Neural crest cell (in vitro differentiated cells): ENCODE results near the gene SLC1A2. TPM values are rescaled to one million over a fixed set of nuclear protein-coding genes. Genes with fewer than 3 reads are reported as not detected.

Experiments used
- DNase-seq: peaks from one replicate; pipeline ENCODE4 v3.0.0; 2021; ENCODE audit warnings: low read depth, mixed read lengths, low spot score
- H3K27ac Mint-ChIP-seq: one replicate; pipeline ENCODE4 v1.8.0; 2021; ENCODE audit warnings: mild to moderate bottlenecking, mixed read lengths; ENCODE audit not compliant: unreplicated experiment
- H3K27me3 Mint-ChIP-seq: 2 replicates; pipeline ENCODE4 v1.8.0; 2021; ENCODE audit warnings: low read depth, mild to moderate bottlenecking, mixed read lengths
- H3K36me3 Mint-ChIP-seq: 2 replicates; pipeline ENCODE4 v1.8.0; 2021; ENCODE audit warnings: low read depth, mild to moderate bottlenecking, mixed read lengths
- H3K4me1 Mint-ChIP-seq: 2 replicates; pipeline ENCODE4 v1.8.0; 2021; ENCODE audit warnings: mixed read lengths
- H3K4me3 Mint-ChIP-seq: one replicate; pipeline ENCODE4 v1.8.0; 2021; ENCODE audit warnings: mild to moderate bottlenecking, mixed read lengths
- H3K9me3 Mint-ChIP-seq: 2 replicates; pipeline ENCODE4 v1.8.0; 2021; ENCODE audit warnings: mixed read lengths
- total RNA-seq: library from RNA; stranded (reverse); gene quantifications from 2 replicates; pipeline ENCODE4 v1.2.1, GENCODE V29; 2021
- TF ChIP-seq, protein P1 (sequence below): fragments of 200-600 bp; sonication (generic); conservative IDR thresholded peaks from 2 replicates; pipeline ENCODE4 v1.5.0; 2021; ENCODE audit warnings: antibody characterized with exemption, mild to moderate bottlenecking

Gene SLC1A2
- total RNA-seq, 1 donor from 2014 or later = 2.7 TPM

DNA sequence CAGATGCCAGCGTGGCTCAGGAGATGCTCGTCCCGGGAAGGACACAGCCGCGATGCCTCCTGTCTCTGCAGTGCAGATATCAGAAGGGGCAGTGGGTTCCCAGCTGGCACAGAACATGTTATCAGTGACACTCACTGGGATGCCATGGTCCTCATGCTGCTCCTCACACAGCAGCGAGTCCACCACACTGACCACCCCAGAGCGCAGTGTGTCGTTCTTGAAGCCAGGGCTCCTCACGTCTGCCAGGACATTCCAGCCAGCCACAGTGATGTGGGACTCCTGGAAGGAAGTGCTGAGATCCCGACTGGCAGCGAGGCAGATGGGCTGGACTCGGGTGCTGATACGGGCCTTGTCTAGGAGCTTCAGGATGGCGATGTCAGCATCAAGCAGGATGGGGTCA lies 13.1 kb upstream of the SLC1A2 start:
- H3K27ac Mint-ChIP-seq = no peak overlapping the region
- no peaks in the 10 kb centered on the region for H3K36me3 Mint-ChIP-seq

DNA sequence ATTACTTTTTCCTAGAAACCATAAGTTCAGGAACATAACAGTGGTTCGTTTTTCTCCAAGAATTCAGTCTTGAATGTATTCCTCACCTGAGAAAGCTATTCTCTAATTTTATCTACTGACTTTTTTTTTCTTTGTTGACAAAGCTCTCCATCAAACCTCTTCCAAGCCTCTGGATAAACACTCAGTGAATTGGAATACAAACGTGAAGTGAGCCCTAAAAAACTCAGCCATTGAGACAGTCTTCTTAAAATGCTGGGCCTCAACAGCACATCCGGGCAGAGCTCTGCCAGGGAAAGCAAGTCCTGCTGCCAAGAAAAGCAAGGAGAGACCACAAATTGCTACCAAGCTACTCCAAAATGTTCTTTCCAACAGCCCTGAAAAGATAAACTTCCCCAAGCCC lies 7.7 kb upstream of the SLC1A2 start:
- H3K36me3 Mint-ChIP-seq = no peaks in the 10 kb centered on the region
- no peak overlapping the region for H3K27ac Mint-ChIP-seq
- H3K9me3 Mint-ChIP-seq = no peaks in the 10 kb centered on the region
- peaks cover 92% of the 10 kb centered on the region for H3K27me3 Mint-ChIP-seq
- no peaks in the 10 kb centered on the region for H3K4me1 Mint-ChIP-seq
- TF ChIP-seq, protein P1, sequence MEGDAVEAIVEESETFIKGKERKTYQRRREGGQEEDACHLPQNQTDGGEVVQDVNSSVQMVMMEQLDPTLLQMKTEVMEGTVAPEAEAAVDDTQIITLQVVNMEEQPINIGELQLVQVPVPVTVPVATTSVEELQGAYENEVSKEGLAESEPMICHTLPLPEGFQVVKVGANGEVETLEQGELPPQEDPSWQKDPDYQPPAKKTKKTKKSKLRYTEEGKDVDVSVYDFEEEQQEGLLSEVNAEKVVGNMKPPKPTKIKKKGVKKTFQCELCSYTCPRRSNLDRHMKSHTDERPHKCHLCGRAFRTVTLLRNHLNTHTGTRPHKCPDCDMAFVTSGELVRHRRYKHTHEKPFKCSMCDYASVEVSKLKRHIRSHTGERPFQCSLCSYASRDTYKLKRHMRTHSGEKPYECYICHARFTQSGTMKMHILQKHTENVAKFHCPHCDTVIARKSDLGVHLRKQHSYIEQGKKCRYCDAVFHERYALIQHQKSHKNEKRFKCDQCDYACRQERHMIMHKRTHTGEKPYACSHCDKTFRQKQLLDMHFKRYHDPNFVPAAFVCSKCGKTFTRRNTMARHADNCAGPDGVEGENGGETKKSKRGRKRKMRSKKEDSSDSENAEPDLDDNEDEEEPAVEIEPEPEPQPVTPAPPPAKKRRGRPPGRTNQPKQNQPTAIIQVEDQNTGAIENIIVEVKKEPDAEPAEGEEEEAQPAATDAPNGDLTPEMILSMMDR = no peak
- H3K4me3 Mint-ChIP-seq = no peak overlapping the region
- no peak for DNase-seq

More for the DNA sequence above, 13.1 kb upstream of the SLC1A2 start:
- DNase-seq = no peak
- H3K4me3 Mint-ChIP-seq = no peak overlapping the region
- H3K9me3 Mint-ChIP-seq = no peaks in the 10 kb centered on the region
- no peaks in the 10 kb centered on the region for H3K4me1 Mint-ChIP-seq
- H3K27me3 Mint-ChIP-seq = peaks cover 65% of the 10 kb centered on the region
- TF ChIP-seq, protein P1 = no peak

DNA sequence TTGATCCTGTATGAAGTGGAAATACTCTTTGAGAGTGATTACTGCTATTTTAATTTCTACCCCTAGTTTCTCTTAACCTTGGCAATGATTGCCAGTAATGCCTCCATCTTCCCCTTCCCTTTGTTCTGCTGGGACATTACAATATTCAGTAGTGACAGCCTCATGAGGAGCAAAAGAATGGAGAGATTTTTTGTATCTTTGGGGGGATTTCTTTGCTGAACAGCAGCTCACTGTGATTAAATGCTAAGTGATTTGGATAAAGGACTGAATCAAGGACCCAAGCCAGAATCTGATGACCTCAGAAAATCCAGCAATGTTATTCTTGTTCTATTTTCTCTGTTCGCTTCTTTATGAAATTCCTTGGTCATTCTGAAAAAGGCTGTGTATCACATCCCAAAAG lies 7.0 kb upstream of the SLC1A2 start:
- TF ChIP-seq, protein P1 = no peak

DNA sequence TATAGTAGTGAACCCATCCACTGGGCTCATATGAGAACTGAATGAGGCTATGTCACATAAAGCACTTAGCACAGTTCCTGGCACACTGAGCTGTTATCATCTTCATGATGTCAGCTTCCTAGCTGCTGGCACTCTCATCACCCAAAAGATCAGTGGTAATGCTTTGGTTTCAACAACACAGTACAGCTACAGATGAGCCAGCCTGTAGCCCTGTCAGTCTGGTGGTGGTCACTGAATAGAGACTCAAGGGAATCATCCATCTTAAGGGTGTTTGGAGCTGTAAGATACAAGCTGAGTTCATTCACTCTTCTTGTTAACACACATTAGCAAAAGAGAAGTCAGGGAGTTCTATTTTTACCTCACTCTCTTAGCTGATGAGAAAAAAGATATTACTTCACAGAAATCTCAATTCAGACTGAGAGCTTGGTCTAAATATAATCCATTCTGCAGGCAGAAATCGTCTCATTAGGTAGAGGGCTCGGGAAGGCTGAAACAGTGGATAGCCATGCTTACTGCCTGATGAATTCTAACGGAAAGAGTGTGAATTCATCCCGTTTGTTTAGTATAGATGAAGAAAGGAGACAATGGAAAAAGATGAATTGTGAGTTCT lies 6.3 kb upstream of the SLC1A2 start:
- H3K27ac Mint-ChIP-seq = no peak overlapping the region
- no peaks in the 10 kb centered on the region for H3K9me3 Mint-ChIP-seq
- peaks cover 95% of the 10 kb centered on the region for H3K27me3 Mint-ChIP-seq
- TF ChIP-seq, protein P1 = no peak
- no peak overlapping the region for H3K4me3 Mint-ChIP-seq
- no peaks in the 10 kb centered on the region for H3K36me3 Mint-ChIP-seq
- H3K4me1 Mint-ChIP-seq = no peaks in the 10 kb centered on the region
- no peak for DNase-seq

More for the DNA sequence above, 7.0 kb upstream of the SLC1A2 start:
- Mint-ChIP-seq H3K9me3 (no peaks in the 10 kb centered on the region), H3K36me3 (no peaks in the 10 kb centered on the region), H3K27me3 (peaks cover 92% of the 10 kb centered on the region), H3K4me1 (no peaks in the 10 kb centered on the region), H3K4me3 (no peak overlapping the region), H3K27ac (no peak overlapping the region)
- DNase-seq = no peak

DNA sequence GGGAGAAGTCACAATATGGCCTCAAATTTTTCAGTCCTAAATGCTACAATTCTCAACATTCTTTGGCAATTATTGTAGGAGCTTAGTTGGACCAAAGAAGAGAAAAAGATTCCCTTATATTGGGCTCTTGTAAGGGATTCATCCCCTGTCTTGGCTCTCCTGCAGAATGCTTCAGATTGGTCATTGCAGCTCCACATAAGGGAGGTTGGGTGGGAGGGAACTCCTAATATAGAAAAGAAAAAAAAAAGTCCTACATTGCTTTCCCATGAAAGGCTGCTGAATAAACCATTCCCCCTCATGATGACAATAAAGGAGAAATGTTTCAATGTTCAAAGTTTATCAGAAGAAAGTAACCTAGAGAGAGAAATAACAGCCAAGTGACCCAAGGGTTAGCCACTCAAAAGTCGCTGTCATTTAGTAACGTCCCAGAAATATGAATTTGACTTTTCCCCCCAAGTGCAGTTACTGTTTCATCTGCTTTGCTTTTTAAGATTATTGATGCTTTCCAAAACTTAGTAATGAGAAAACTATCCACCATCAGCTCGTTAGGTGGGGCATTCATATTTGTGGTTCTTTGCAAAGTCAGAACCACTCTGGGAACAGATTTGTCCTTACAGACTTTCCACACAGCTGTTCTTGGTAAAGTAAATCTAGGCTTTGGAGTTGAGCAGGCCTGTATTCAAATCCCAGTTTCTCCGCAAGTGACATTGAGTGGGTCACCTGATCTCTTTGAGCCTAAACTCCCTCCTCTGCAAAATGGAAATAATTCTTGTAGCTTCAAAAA lies 5.0 kb upstream of the SLC1A2 start:
- Mint-ChIP-seq H3K9me3 (no peaks in the 10 kb centered on the region), H3K4me1 (peaks cover 5% of the 10 kb centered on the region), H3K27ac (no peak overlapping the region), H3K4me3 (no peak overlapping the region), H3K27me3 (peaks cover 99% of the 10 kb centered on the region), H3K36me3 (no peaks in the 10 kb centered on the region)
- DNase-seq = no peak
- TF ChIP-seq, protein P1 = no peak
